Measurements from ENCODE around the gene TATDN2. TPM values are rescaled to one million over a fixed set of nuclear protein-coding genes. Genes with fewer than 3 reads are reported as not detected.

The TATDN2 gene
- total and polyA plus RNA-seq, 4 experiments from 2014 or later, result 8.4 to 79.3 (median 48.1) TPM

GRCh38 chr3:10328460-10329071 is 80.3 kb downstream of the TATDN2 start:
- Mint-ChIP-seq H3K4me1 (no peaks in the 10 kb centered on the region), H3K4me3 (no peak overlapping the region), H3K36me3 (no peaks in the 10 kb centered on the region), H3K9me3 (peaks cover 0 to 3% (median 0%) of the 10 kb centered on the region in 8 donors), H3K27me3 (peaks cover 17 to 20% of the 10 kb centered on the region in 2 donors), H3K27ac (no peak overlapping the region)
- Histone ChIP-seq H3K9me3 (ENCODE audit: control insufficient read depth in 1 of 2, low read length in 2 of 2) (no peaks in the 10 kb centered on the region), H3K36me3 (ENCODE audit: insufficient read depth, low read length) (no peaks in the 10 kb centered on the region), H3K27ac (ENCODE audit: low read depth, low read length) (no peak overlapping the region), H3K4me3 (ENCODE audit: low read length in 2 of 2) (no peak overlapping the region), H3K27me3 (ENCODE audit: insufficient read depth, low read length) (peaks cover 6% of the 10 kb centered on the region), H3K4me1 (ENCODE audit: insufficient read depth, low read length) (no peaks in the 10 kb centered on the region)
- DNase-seq, result no peak
- CTCF ChIA-PET (ENCODE audit: partially characterized antibody), result no interaction called here
- intact Hi-C loops (cut with micrococcal nuclease), result no loop called here
- POLR2A ChIA-PET (ENCODE audit: partially characterized antibody), result no interaction called here

- H3K9me3 ChIP-seq (ENCODE audit: control insufficient read depth in 1 of 2, low read length in 2 of 2), result no peaks in the 10 kb centered on the region
- H3K27me3 Mint-ChIP-seq, result peaks cover 17 to 20% of the 10 kb centered on the region in 2 donors
- no peak for DNase-seq
- H3K36me3 ChIP-seq (ENCODE audit: insufficient read depth, low read length), result no peaks in the 10 kb centered on the region
- no peaks in the 10 kb centered on the region for H3K4me1 ChIP-seq (ENCODE audit: insufficient read depth, low read length)
- intact Hi-C loops (cut with micrococcal nuclease), result no loop called here
- no peaks in the 10 kb centered on the region for H3K4me1 Mint-ChIP-seq
- no peaks in the 10 kb centered on the region for H3K36me3 Mint-ChIP-seq
- H3K27ac Mint-ChIP-seq, result no peak overlapping the region
- H3K27me3 ChIP-seq (ENCODE audit: insufficient read depth, low read length), result peaks cover 6% of the 10 kb centered on the region
- H3K9me3 Mint-ChIP-seq, result peaks cover 0 to 2% (median 0%) of the 10 kb centered on the region in 8 donors
- H3K4me3 Mint-ChIP-seq, result no peak overlapping the region
- CTCF ChIA-PET (ENCODE audit: partially characterized antibody), result no interaction called here
- H3K4me3 ChIP-seq (ENCODE audit: low read length in 2 of 2), result no peak overlapping the region
- POLR2A ChIA-PET (ENCODE audit: partially characterized antibody), result no interaction called here
- H3K27ac ChIP-seq (ENCODE audit: low read depth, low read length), result no peak overlapping the region
These were observed 81.3 kb downstream of the TATDN2 start for GRCh38 chr3:10329495-10330015.

- H3K4me3 ChIP-seq (ENCODE audit: low read length in 2 of 2), result no peak overlapping the region
- POLR2A ChIA-PET (ENCODE audit: partially characterized antibody), result interaction anchor here (1.0 kb wide), 1 partner anchor 9 kb away, joined by 3 read pairs; the partner anchor contains the start of gene SEC13
- no peaks in the 10 kb centered on the region for H3K36me3 ChIP-seq (ENCODE audit: insufficient read depth, low read length)
- H3K9me3 ChIP-seq (ENCODE audit: control insufficient read depth in 1 of 2, low read length in 2 of 2), result no peaks in the 10 kb centered on the region
- Mint-ChIP-seq H3K27me3 (peaks cover 17 to 18% of the 10 kb centered on the region in 2 donors), H3K9me3 (peaks cover 0 to 2% (median 0%) of the 10 kb centered on the region in 8 donors), H3K4me3 (no peak overlapping the region), H3K27ac (no peak overlapping the region), H3K36me3 (no peaks in the 10 kb centered on the region), H3K4me1 (peaks cover 2 to 5% (median 3%) of the 10 kb centered on the region in 4 donors)
- intact Hi-C loops (cut with micrococcal nuclease), result no loop called here
- CTCF ChIA-PET (ENCODE audit: partially characterized antibody), result no interaction called here
- no peaks in the 10 kb centered on the region for H3K4me1 ChIP-seq (ENCODE audit: insufficient read depth, low read length)
- peaks cover 6% of the 10 kb centered on the region for H3K27me3 ChIP-seq (ENCODE audit: insufficient read depth, low read length)
- DNase-seq, result no peak
- H3K27ac ChIP-seq (ENCODE audit: low read depth, low read length), result no peak overlapping the region
These were observed 82.1 kb downstream of the TATDN2 start for GRCh38 chr3:10330319-10330718.

Small RNA genes lying within 50 kb of the gene (microRNA-seq; reads per million reads assigned to microRNA genes)
- not detected for gene MIR378B (ENCODE audit: borderline microRNAs expressed, borderline number of aligned reads, borderline replicate concordance)

Other genes with a start within 250 kb of the TATDN2 start
- 10 to 100 TPM; 28.1 to 28.3 TPM for gene FANCD2, start 222.0 kb upstream of the TATDN2 start, total RNA-seq
- gene FANCD2, start 222.0 kb upstream of the TATDN2 start, polyA plus RNA-seq, result 1 to 10 TPM; 5.3 TPM
- gene FANCD2OS, start 140.2 kb upstream of the TATDN2 start, total RNA-seq, result not detected
- not detected for gene FANCD2OS, start 140.2 kb upstream of the TATDN2 start, polyA plus RNA-seq
- gene BRK1, start 132.8 kb upstream of the TATDN2 start, total RNA-seq, result 10 to 100 TPM; 73.0 to 78.1 TPM
- gene BRK1, start 132.8 kb upstream of the TATDN2 start, polyA plus RNA-seq, result 100 to 1,000 TPM; 211 to 279 TPM
- 10 to 100 TPM; 73.7 to 75.9 TPM for gene VHL, start 106.7 kb upstream of the TATDN2 start, total RNA-seq
- gene VHL, start 106.7 kb upstream of the TATDN2 start, polyA plus RNA-seq, result 10 to 100 TPM in 1 of 2 donors, 1 to 10 TPM in 1; 2.0 to 29.9 TPM
- 1 to 10 TPM; 4.8 to 5.3 TPM for gene IRAK2, start 83.5 kb upstream of the TATDN2 start, total RNA-seq
- 1 to 10 TPM; 4.4 to 5.8 TPM for gene IRAK2, start 83.5 kb upstream of the TATDN2 start, polyA plus RNA-seq
- 1 to 10 TPM in 1 of 2 experiments, not detected in 1; 1.1 TPM for gene GHRL, start 44.5 kb downstream of the TATDN2 start, total RNA-seq
- gene GHRL, start 44.5 kb downstream of the TATDN2 start, polyA plus RNA-seq, result under 1 TPM in 1 of 2 donors, not detected in 1; 0.75 TPM
- gene SEC13, start 72.7 kb downstream of the TATDN2 start, total RNA-seq, result 10 to 100 TPM; 64.1 to 67.9 TPM
- gene SEC13, start 72.7 kb downstream of the TATDN2 start, polyA plus RNA-seq, result 100 to 1,000 TPM; 131 to 155 TPM

Data from CD4-positive, alpha-beta memory T cell (primary cell).